AG10803 (cell line): ENCODE measurements around the gene MLF2.

Source experiments
- DNase-seq: peaks from one replicate; pipeline ENCODE4 v3.0.0; 2010; ENCODE audit warnings: low read depth
- H3K4me3 ChIP-seq: 2 replicates; pipeline ENCODE4 v1.5.1; 2011; ENCODE audit warnings: mild to moderate bottlenecking, low read length, control low read depth
- TF ChIP-seq, protein P1 (sequence below): conservative IDR thresholded peaks from 2 replicates; pipeline ENCODE4 v1.5.1; 2011; ENCODE audit warnings: mild to moderate bottlenecking, low read length, control low read depth, inconsistent platforms

Gene MLF2

DNA sequence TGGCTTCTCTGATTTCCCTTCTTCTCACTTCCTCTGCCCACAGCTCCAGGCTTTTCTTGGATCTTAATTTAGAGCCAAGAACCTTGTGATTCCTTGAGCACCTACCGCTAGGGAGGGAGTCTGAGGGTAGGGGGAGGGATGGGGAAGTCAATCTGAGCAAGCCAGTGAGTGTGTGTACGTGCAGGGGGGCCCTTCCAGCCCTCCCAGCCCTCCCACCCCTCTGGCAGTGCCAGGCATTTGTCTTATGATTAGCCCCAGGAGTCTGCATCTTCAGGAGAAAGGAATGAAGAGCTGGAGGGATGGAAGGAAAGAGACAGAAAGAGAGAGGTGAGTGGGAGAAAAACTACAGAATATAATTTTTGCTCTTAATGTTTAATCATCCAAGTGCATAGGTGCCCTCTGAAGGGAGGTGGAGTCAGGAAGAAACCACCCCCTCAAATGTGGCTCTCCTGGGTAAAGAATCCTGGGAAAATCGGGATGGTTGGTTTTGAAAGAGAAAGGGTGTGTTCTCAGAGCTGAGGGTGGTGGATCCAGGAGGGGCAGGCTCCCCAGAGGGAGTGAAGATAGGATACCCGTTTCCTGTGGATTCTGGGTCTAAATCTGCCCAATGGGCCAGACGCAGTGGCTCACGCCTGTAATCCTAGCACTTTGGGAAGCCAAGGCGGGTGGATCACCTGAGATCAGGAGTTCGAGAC lies 54.4 kb downstream of the MLF2 start:
- no peak overlapping the region for H3K4me3 ChIP-seq
- TF ChIP-seq, protein P1, sequence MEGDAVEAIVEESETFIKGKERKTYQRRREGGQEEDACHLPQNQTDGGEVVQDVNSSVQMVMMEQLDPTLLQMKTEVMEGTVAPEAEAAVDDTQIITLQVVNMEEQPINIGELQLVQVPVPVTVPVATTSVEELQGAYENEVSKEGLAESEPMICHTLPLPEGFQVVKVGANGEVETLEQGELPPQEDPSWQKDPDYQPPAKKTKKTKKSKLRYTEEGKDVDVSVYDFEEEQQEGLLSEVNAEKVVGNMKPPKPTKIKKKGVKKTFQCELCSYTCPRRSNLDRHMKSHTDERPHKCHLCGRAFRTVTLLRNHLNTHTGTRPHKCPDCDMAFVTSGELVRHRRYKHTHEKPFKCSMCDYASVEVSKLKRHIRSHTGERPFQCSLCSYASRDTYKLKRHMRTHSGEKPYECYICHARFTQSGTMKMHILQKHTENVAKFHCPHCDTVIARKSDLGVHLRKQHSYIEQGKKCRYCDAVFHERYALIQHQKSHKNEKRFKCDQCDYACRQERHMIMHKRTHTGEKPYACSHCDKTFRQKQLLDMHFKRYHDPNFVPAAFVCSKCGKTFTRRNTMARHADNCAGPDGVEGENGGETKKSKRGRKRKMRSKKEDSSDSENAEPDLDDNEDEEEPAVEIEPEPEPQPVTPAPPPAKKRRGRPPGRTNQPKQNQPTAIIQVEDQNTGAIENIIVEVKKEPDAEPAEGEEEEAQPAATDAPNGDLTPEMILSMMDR = no peak
- DNase-seq = no peak
